Heart right ventricle (tissue), 16 donors: ENCODE results near the gene CCDC142. TPM values are rescaled to one million over a fixed set of nuclear protein-coding genes. Genes with fewer than 3 reads are reported as not detected.
A peak's percentile ranks its signal among the peaks of the same experiment; 100 is the strongest.

Experiments used
- ATAC-seq, 8 donors: fragments of 200-7000 bp; cut with Tn5 transposase; one replicate each; pipeline ENCODE4 v1.9.1; 2020; ENCODE audit warnings: mild to moderate bottlenecking in 8 of 8, moderate library complexity in 8 of 8, moderate number of reproducible peaks in 1 of 8
- DNase-seq, 2 donors: peaks; one replicate each; pipeline ENCODE4 v3.0.0-alpha.2; 2020
- H3K27ac ChIP-seq, 10 donors: fragments of 200-600 bp; sonication (generic) in 2 of 10; one replicate each; pipeline versions ENCODE4 v1.5.0 to v1.8.0; 2020 to 2022; ENCODE audit warnings: mild to moderate bottlenecking in 3 of 10
- H3K27me3 ChIP-seq, 7 donors: fragments of 200-600 bp; one replicate each; pipeline ENCODE4 v1.8.0; 2021 to 2022; ENCODE audit warnings: mild to moderate bottlenecking in 2 of 7
- H3K36me3 ChIP-seq, 9 donors: fragments of 200-600 bp; sonication (generic) in 1 of 9; one replicate each; pipeline versions ENCODE4 v1.5.0 to v1.8.0; 2020 to 2022; ENCODE audit warnings: mild to moderate bottlenecking in 2 of 9
- H3K4me1 ChIP-seq, 9 donors: fragments of 200-600 bp; sonication (generic) in 1 of 9; one replicate each; pipeline versions ENCODE4 v1.5.0 to v1.8.0; 2020 to 2022; ENCODE audit warnings: mild to moderate bottlenecking in 4 of 9
- H3K4me3 ChIP-seq, 10 donors: fragments of 200-600 bp; sonication (generic) in 2 of 10; one replicate each; pipeline versions ENCODE4 v1.5.0 to v1.8.0; 2020 to 2022; ENCODE audit warnings: mild to moderate bottlenecking in 7 of 10, moderate library complexity in 2 of 10
- H3K9me3 ChIP-seq, 11 donors: fragments of 200-600 bp in 10 of 11; sonication (generic) in 2 of 11; one replicate each; pipeline versions ENCODE4 v1.5.0 to v1.8.0; 2013 to 2022; ENCODE audit warnings: mild to moderate bottlenecking in 2 of 11, control low read depth in 1 of 11, moderate library complexity in 1 of 11
- CTCF ChIP-seq, 9 donors: fragments of 200-600 bp; sonication (generic) in 2 of 9; IDR thresholded peaks; one replicate each; pipeline versions ENCODE4 v1.5.0 to v1.8.0; 2021 to 2022; ENCODE audit warnings: antibody characterized with exemption in 9 of 9, mild to moderate bottlenecking in 5 of 9, moderate library complexity in 1 of 9
- WGBS, 2 donors: extraction: QIAGEN DNeasy Blood & Tissue Kit; methylation state at CpG; one replicate each; pipeline ENCODE4 v1.1.7; 2013; ENCODE audit warnings: inconsistent platforms in 1 of 2; 5-methylcytosine and 5-hydroxymethylcytosine counted together
- intact Hi-C, 10 donors: fragments of 100-400 bp; cut with DNase I; formaldehyde crosslinking; loops; one replicate each; pipeline versions ENCODE4 v1.11.1 to v1.14.2; 2022
- polyA plus RNA-seq, 2 donors: library from polyadenylated mRNA; stranded (reverse); fragments of 200-250 nt; gene quantifications; one replicate each; pipeline ENCODE4 v1.2.3, GENCODE V29; 2013
- total RNA-seq, 10 donors: library from RNA; stranded (reverse); fragmentation: NEBNext Ultra II Directional in 3 of 10; extraction: Animal tissue kit (Norgen Biotek cat#: 25700) in 3 of 10; gene quantifications; one replicate each; pipeline versions ENCODE4 v1.2.1 to v1.2.4, GENCODE V29; 2021 to 2023
- donor health status: Arrhythmogenic right ventricular cardiomyopathy.
- donor health status: ischemic (EF 13 %, LVEDD 7.1; RV severe dilation, severe dysfunction).
- donor health status: healthy with polysubstance abuse.
- donor health status: DM: no; HTN: yes; CAD: no.
- donor health status: DM: no; HTN: no; CAD: no.
- donor health status: ischemic (EF 25% LVEDD 6.9; RV normal size, moderate dysfunction).
- donor health status: ischemic (EF 25% LVEDD 5.7; RV mildly dilated, moderate dysfunction).
- donor health status: healthy.
- donor health status: DM: yes; HTN: yes; CAD: no.
- donor health status: Ischemic cardiomyopathy.
- donor health status: ischemic (EF 35%, LVEDD 5.7; RV mildly dilated, moderate dysfunction).
- donor health status: nonischemic (EF 11% LVEDD 7.7; RV severe dilation, severe dysfunction).
- donor health status: DM: yes; HTN: yes; CAD: no.
- donor health status: PGD.
- donor health status: ischemic (EF 29% LVEDD 5.4; RV normal size, mild dysfunction).
- donor health status: nonischemic (EF 23%, LVEDD 6.1; RV moderate dilation, normal function).

The CCDC142 gene
- total and polyA plus RNA-seq, 12 donors: 2.3 to 13.2 (median 5.5) TPM

DNA sequence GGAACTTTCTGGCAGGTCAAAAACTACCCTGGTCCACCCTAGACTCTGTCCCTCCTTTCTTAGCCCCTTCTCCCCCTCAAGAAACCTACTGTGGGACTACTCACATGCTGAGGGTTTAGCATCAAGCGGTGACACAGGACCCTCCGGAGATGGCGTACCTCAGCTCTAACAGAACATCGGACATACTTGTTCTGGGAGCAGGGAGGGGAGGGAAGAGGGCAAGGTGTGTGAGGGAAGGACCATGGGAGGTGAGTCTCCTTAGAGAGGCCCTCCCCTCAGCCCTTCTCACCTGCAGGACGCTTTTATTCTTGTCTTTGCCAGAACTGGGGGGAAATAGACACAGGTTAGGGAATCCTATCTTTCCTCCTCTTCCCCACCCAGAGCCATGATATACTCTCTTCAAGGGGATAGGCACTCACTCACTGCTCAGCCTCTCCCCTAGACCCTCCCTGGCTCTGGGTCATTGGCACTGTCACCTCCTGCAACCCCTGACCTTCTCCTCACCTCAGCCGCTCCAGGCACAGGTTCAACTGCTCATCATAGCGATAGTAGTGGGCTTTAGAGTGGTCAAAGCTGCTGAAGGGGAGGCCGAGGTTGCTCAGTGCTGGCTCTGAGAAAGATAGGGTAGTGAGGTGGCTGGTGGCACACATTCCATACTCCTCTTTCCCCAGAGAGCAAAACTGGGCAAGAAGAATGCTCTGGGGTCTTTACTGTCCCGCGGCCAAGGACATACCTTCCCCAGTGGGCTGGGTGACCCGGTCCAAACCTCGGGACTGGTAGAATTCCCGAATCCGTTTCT, 22.8 kb upstream of the CCDC142 start:
- ATAC-seq (no peak), DNase-seq (no peak)
- Histone ChIP-seq H3K9me3 (no peaks in the 10 kb centered on the region), H3K36me3 (peaks cover 0 to 20% (median 3%) of the 10 kb centered on the region in 9 donors), H3K27ac (peak overlapping the region in 1 of 10 donors; percentile 97), H3K27me3 (peaks cover 0 to 56% (median 40%) of the 10 kb centered on the region in 7 donors), H3K4me3 (peak overlapping the region in 4 of 10 donors; percentile 5 to 71 (median 39)), H3K4me1 (peaks cover 8 to 60% (median 43%) of the 10 kb centered on the region in 9 donors)
- TF ChIP-seq CTCF (IDR thresholded peaks at IDR 0.05): no peak
- intact Hi-C loops: loop anchor here in 1 of 10 donors (2.0 kb wide), 1 partner anchor 23 kb away; the partner anchor contains the start of genes CCDC142 and TTC31
- WGBS, 2 donors: 95 to 96% methylated on average over 14 of the region's 14 CpGs

GRCh38 chr2:74504591-74504990, 21.8 kb upstream of the CCDC142 start:
- DNase-seq: no peak
- WGBS, 2 donors: 92 to 93% methylated on average over 3 of the region's 3 CpGs
- no peak for TF ChIP-seq CTCF (IDR thresholded peaks at IDR 0.05)
- intact Hi-C loops: loop anchor here in 3 of 10 donors (5.0 kb wide), 1 partner anchor 83 kb away; no protein-coding TSS in a partner anchor
- H3K4me1 ChIP-seq: peaks cover 8 to 66% (median 48%) of the 10 kb centered on the region in 9 donors
- H3K27ac ChIP-seq: peak overlapping the region in 2 of 10 donors; percentile 86 to 92
- H3K36me3 ChIP-seq: peaks cover 0 to 20% (median 3%) of the 10 kb centered on the region in 9 donors
- no peaks in the 10 kb centered on the region for H3K9me3 ChIP-seq
- H3K4me3 ChIP-seq: peak overlapping the region in 5 of 10 donors; percentile 61 to 85 (median 68)
- ATAC-seq: no peak
- peaks cover 0 to 56% (median 40%) of the 10 kb centered on the region in 7 donors for H3K27me3 ChIP-seq

- Histone ChIP-seq H3K9me3 (no peaks in the 10 kb centered on the region), H3K36me3 (peaks cover 0 to 20% (median 3%) of the 10 kb centered on the region in 9 donors), H3K27ac (peak overlapping the region; percentile 69 to 92 (median 86)), H3K27me3 (peaks cover 2 to 56% (median 45%) of the 10 kb centered on the region in 7 donors), H3K4me3 (peak overlapping the region; percentile 42 to 85 (median 67)), H3K4me1 (peaks cover 10 to 74% (median 56%) of the 10 kb centered on the region in 9 donors)
- ATAC-seq: no peak
- intact Hi-C loops: loop anchor here in 4 of 10 donors (2.0 to 5.0 kb wide), 2 partner anchors 25 to 84 kb away; partner anchors contain the start of genes AUP1 (in 1 of the 4) and HTRA2 (in 1 of the 4)
- 24% methylated on average over 45 of the region's 45 CpGs for WGBS, 2 donors
- no peak for DNase-seq
- no peak for TF ChIP-seq CTCF (IDR thresholded peaks at IDR 0.05)
Observed at GRCh38 chr2:74503506-74504475, 21.0 kb upstream of the CCDC142 start.
